OCI-LY7 (cell line): ENCODE measurements around the gene FUZ. TPM values are rescaled to one million over a fixed set of nuclear protein-coding genes. Genes with fewer than 3 reads are reported as not detected.

Source experiments
- BruUV-seq: library from RNA; stranded (reverse); fragments of 400-500 nt; replicated peaks from 2 replicates; lab custom pipeline; 2021; lab: Mats Ljungman, UMichigan
- CTCF ChIA-PET: fragments of 300-600 bp; sonication (Branson Sonifier 250); formaldehyde crosslinking; loops from one replicate; lab custom pipeline; 2022; ENCODE audit warnings: antibody characterized with exemption; ENCODE audit not compliant: unreplicated experiment; lab: Charles Lee
- POLR2A ChIA-PET: fragments of 300-600 bp; sonication (Branson Sonifier 250); formaldehyde crosslinking; loops from one replicate; lab custom pipeline; 2022; ENCODE audit warnings: antibody characterized with exemption; lab: Charles Lee
- DNase-seq: peaks from one replicate; pipeline ENCODE4 v3.0.0-alpha.2; 2015; ENCODE audit warnings: low spot score
- H2AFZ ChIP-seq: fragments of 200-600 bp; sonication (generic), shearing (Covaris generic); 2 replicates; pipeline ENCODE4 v1.6.1; 2014; ENCODE audit warnings: mild to moderate bottlenecking, antibody characterized with exemption, low read length, moderate library complexity
- H3K27ac ChIP-seq: fragments of 200-600 bp; sonication (generic); 2 replicates; pipeline ENCODE4 v1.5.1; 2014; ENCODE audit warnings: mixed run types, low read depth, mild to moderate bottlenecking, moderate library complexity, low read length, inconsistent platforms; ENCODE audit not compliant: poor library complexity, severe bottlenecking
- H3K36me3 ChIP-seq: fragments of 200-600 bp; sonication (generic); 2 replicates; pipeline ENCODE4 v1.6.1; 2014; ENCODE audit warnings: mild to moderate bottlenecking, antibody characterized with exemption, low read length, moderate library complexity, mixed read lengths; ENCODE audit not compliant: insufficient read depth
- H3K4me1 ChIP-seq: fragments of 200-600 bp; sonication (generic); 2 replicates; pipeline ENCODE4 v1.5.1; 2014; ENCODE audit warnings: mild to moderate bottlenecking, low read length; ENCODE audit not compliant: insufficient read depth, poor library complexity, severe bottlenecking
- H3K4me2 ChIP-seq: fragments of 200-600 bp; sonication (generic); 2 replicates; pipeline ENCODE4 v1.6.1; 2014; ENCODE audit warnings: mild to moderate bottlenecking, low read length
- H3K4me3 ChIP-seq: fragments of 200-600 bp; sonication (generic); 2 replicates; pipeline ENCODE4 v1.5.1; 2014; ENCODE audit warnings: mild to moderate bottlenecking, low read depth, low read length; ENCODE audit not compliant: poor library complexity, severe bottlenecking
- H3K79me2 ChIP-seq: fragments of 200-600 bp; sonication (generic); 2 replicates; pipeline ENCODE4 v1.6.1; 2016; ENCODE audit warnings: low read depth, mild to moderate bottlenecking, low read length, moderate library complexity, mixed read lengths; ENCODE audit not compliant: insufficient read depth
- H3K9me2 ChIP-seq: fragments of 200-600 bp; sonication (generic); 2 replicates; pipeline ENCODE4 v1.6.1; 2016; ENCODE audit warnings: mild to moderate bottlenecking, low read length, mixed read lengths; ENCODE audit not compliant: insufficient read depth
- H3K9me3 ChIP-seq: fragments of 200-600 bp; sonication (generic); 2 replicates; pipeline ENCODE4 v1.6.1; 2014; ENCODE audit warnings: mild to moderate bottlenecking, mixed run types, low read length, mixed read lengths
- H4K20me1 ChIP-seq: fragments of 200-600 bp; sonication (generic); 2 replicates; pipeline ENCODE4 v1.6.1; 2014; ENCODE audit warnings: mild to moderate bottlenecking, antibody characterized with exemption, low read length, moderate library complexity, mixed read lengths; ENCODE audit not compliant: insufficient read depth
- CTCF ChIP-seq: fragments of 200-600 bp; sonication (generic); conservative IDR thresholded peaks from 2 replicates; pipeline ENCODE4 v1.5.1; 2014; ENCODE audit warnings: mild to moderate bottlenecking, antibody characterized with exemption, low read length, moderate library complexity, mixed read lengths
- EZH2phosphoT487 ChIP-seq: fragments of 200-600 bp; sonication (generic); IDR thresholded peaks from 2 replicates; pipeline ENCODE4 v1.6.1; 2018; ENCODE audit warnings: low read depth, borderline replicate concordance, mild to moderate bottlenecking, mixed run types, antibody characterized with exemption, low read length, moderate library complexity, mixed read lengths
- intact Hi-C: fragments of 100-400 bp; cut with micrococcal nuclease; formaldehyde crosslinking; loops from one replicate; pipeline ENCODE4 v1.10.0; 2022; ENCODE audit not compliant: unreplicated experiment
- total RNA-seq, 2 experiments: library from RNA; depleted of rRNA in 1 of 2; stranded (reverse); fragments of >200 nt in 1 of 2; shearing (Covaris generic) in 1 of 2; gene quantifications; 2 replicates each; pipeline ENCODE4 v1.2.3, GENCODE V29; 2014 to 2022

The FUZ gene
- total RNA-seq, 2 experiments from 2014 or later = 28.1 to 33.6 TPM

- CTCF ChIA-PET = no interaction called here
- peak overlapping the region; percentile 72 for H3K27ac ChIP-seq
- BruUV-seq = no TSS peak
- H3K9me3 ChIP-seq = no peaks in the 10 kb centered on the region
- TF ChIP-seq CTCF (no peak), EZH2phosphoT487 (no peak)
- peaks cover 23% of the 10 kb centered on the region for H3K36me3 ChIP-seq
- H3K9me2 ChIP-seq = no peaks in the 10 kb centered on the region
- intact Hi-C loops = no loop called here
- DNase-seq = no peak
- no peaks in the 10 kb centered on the region for H4K20me1 ChIP-seq
- H3K4me2 ChIP-seq = peak overlapping the region; percentile 98
- POLR2A ChIA-PET = no interaction called here
- H3K4me1 ChIP-seq = peaks cover 52% of the 10 kb centered on the region
- peaks cover 32% of the 10 kb centered on the region for H3K79me2 ChIP-seq
- H3K4me3 ChIP-seq = peak overlapping the region; percentile 90
- H2AFZ ChIP-seq = peak overlapping the region; percentile 70; the same call in 1 of the 2 replicates
Measured at GRCh38 chr19:49816590-49816989, 3.5 kb upstream of the FUZ start.

- H3K9me3 ChIP-seq = no peaks in the 10 kb centered on the region
- H2AFZ ChIP-seq = peak overlapping the region; percentile 28; the same call in 1 of the 2 replicates
- peak overlapping the region; percentile 69 for H3K4me3 ChIP-seq
- H3K36me3 ChIP-seq = peaks cover 2% of the 10 kb centered on the region; the same call in 1 of the 2 replicates
- no peak for DNase-seq
- POLR2A ChIA-PET = interaction anchor here (1.0 kb wide), 1 partner anchor 9 kb away, joined by 3 read pairs; no protein-coding TSS in a partner anchor
- peaks cover 8% of the 10 kb centered on the region for H3K79me2 ChIP-seq
- CTCF ChIA-PET = no interaction called here
- peak overlapping the region; percentile 85 for H3K4me2 ChIP-seq
- TF ChIP-seq EZH2phosphoT487 = no peak
- no peak for TF ChIP-seq CTCF
- H3K4me1 ChIP-seq = peaks cover 43% of the 10 kb centered on the region
- BruUV-seq = no TSS peak
- no peaks in the 10 kb centered on the region for H3K9me2 ChIP-seq
- no peaks in the 10 kb centered on the region for H4K20me1 ChIP-seq
- H3K27ac ChIP-seq = no peak overlapping the region
- intact Hi-C loops = no loop called here
Measured at GRCh38 chr19:49814010-49814409, 918 bp upstream of the FUZ start.

GRCh38 chr19:49812452-49812996 is 568 bp downstream of the FUZ start:
- DNase-seq = peak; percentile 10
- Histone ChIP-seq H3K9me2 (no peaks in the 10 kb centered on the region), H3K36me3 (peaks cover 5% of the 10 kb centered on the region; the same call in 1 of the 2 replicates), H3K79me2 (no peaks in the 10 kb centered on the region), H3K4me1 (peaks cover 49% of the 10 kb centered on the region), H3K4me3 (peak overlapping the region; percentile 69), H3K9me3 (no peaks in the 10 kb centered on the region), H4K20me1 (no peaks in the 10 kb centered on the region), H3K27ac (peak overlapping the region; percentile 61), H2AFZ (peak overlapping the region; percentile 76), H3K4me2 (peak overlapping the region; percentile 85)
- intact Hi-C loops = loop anchor here (2.0 kb wide), 2 partner anchors 54 to 64 kb away; partner anchors contain the start of genes AKT1S1, PNKP and TBC1D17
- ChIA-PET POLR2A (interaction anchor here (0.5 to 1.5 kb wide), 3 partner anchors 14 to 38 kb away, joined by 3 read pairs; no protein-coding TSS in a partner anchor), CTCF (interaction anchor here (0.6 kb wide), 1 partner anchor 50 kb away, joined by 5 read pairs; no protein-coding TSS in a partner anchor)
- BruUV-seq = TSS peak; percentile 91
- TF ChIP-seq CTCF = no peak
- TF ChIP-seq EZH2phosphoT487 = no peak
